Panc1 (cell line): ENCODE measurements around the gene PDZD8. TPM values are rescaled to one million over a fixed set of nuclear protein-coding genes. Genes with fewer than 3 reads are reported as not detected.

Source experiments
- ATAC-seq: fragments of 200-7000 bp; cut with Tn5 transposase; 2 replicates; pipeline ENCODE4 v1.9.1; 2020; ENCODE audit warnings: mild to moderate bottlenecking, moderate library complexity
- BruUV-seq: library from RNA; stranded (reverse); fragments of 400-500 nt; replicated peaks from 2 replicates; lab custom pipeline; 2021; lab: Mats Ljungman, UMichigan
- CTCF ChIA-PET: fragments of 300-600 bp; sonication (Branson Sonifier 250); formaldehyde crosslinking; loops from one replicate; lab custom pipeline; 2022; ENCODE audit warnings: antibody characterized with exemption; lab: Charles Lee
- POLR2A ChIA-PET: fragments of 300-600 bp; sonication (Branson Sonifier 250); formaldehyde crosslinking; loops from one replicate; lab custom pipeline; 2022; ENCODE audit warnings: antibody characterized with exemption; lab: Charles Lee
- DNase-seq: peaks from one replicate; pipeline ENCODE4 v3.0.0-alpha.2; 2010; ENCODE audit warnings: low read depth, low spot score
- H3K27ac ChIP-seq: 2 replicates; pipeline ENCODE4 v1.5.1; 2011; ENCODE audit warnings: mild to moderate bottlenecking, low read length, inconsistent platforms
- H3K27me3 ChIP-seq: fragments of 200-500 bp; sonication (Bioruptor generic); 2 replicates; pipeline ENCODE4 v1.6.0; 2014; ENCODE audit warnings: low read length, inconsistent platforms; ENCODE audit not compliant: control insufficient read depth, insufficient read depth
- H3K36me3 ChIP-seq: fragments of 200-500 bp; sonication (Bioruptor generic); 2 replicates; pipeline ENCODE4 v1.5.1; 2014; ENCODE audit warnings: inconsistent platforms, mild to moderate bottlenecking, low read length, moderate library complexity; ENCODE audit not compliant: control insufficient read depth, insufficient read depth
- H3K4me1 ChIP-seq: 2 replicates; pipeline ENCODE4 v1.5.1; 2011; ENCODE audit warnings: inconsistent platforms, mild to moderate bottlenecking, low read length, moderate library complexity; ENCODE audit not compliant: control insufficient read depth, insufficient read depth
- H3K4me3 ChIP-seq, 2 experiments: 2 replicates each; pipeline ENCODE4 v1.5.1; 2011 to 2012; ENCODE audit warnings: low read depth in 2 of 2, low read length in 2 of 2, mild to moderate bottlenecking in 2 of 2, inconsistent platforms in 1 of 2, moderate library complexity in 1 of 2
- H3K9me3 ChIP-seq: fragments of 200-500 bp; sonication (Bioruptor generic); 2 replicates; pipeline ENCODE4 v1.5.1; 2014; ENCODE audit warnings: low read depth, mild to moderate bottlenecking, inconsistent platforms, low read length, moderate library complexity; ENCODE audit not compliant: control insufficient read depth, insufficient read depth
- POLR2AphosphoS5 ChIP-seq: IDR thresholded peaks from 2 replicates; pipeline ENCODE4 v1.6.1; 2012; ENCODE audit warnings: mild to moderate bottlenecking, low read depth, low read length, moderate library complexity
- SIN3A ChIP-seq: IDR thresholded peaks from 2 replicates; pipeline ENCODE4 v1.6.1; 2012; ENCODE audit warnings: low read depth, mild to moderate bottlenecking, low read length, moderate library complexity, borderline replicate concordance; ENCODE audit not compliant: insufficient read depth
- TCF7L2 ChIP-seq: IDR thresholded peaks from 2 replicates; pipeline ENCODE4 v1.6.1; 2011; ENCODE audit warnings: mild to moderate bottlenecking, low read depth, low read length, inconsistent platforms
- in situ Hi-C: cut with HindIII; loops from 2 replicates; pipeline ENCODE4 v1.10.0; 2016; ENCODE audit warnings: low sequenced_read_pairs, low pct_unique_long_range_greater_than_20kb
- intact Hi-C: fragments of 100-400 bp; cut with micrococcal nuclease; formaldehyde crosslinking; loops from one replicate; pipeline ENCODE4 v1.10.0; 2022; ENCODE audit not compliant: unreplicated experiment
- total RNA-seq: library from RNA; stranded (reverse); gene quantifications from one replicate; pipeline ENCODE4 v1.2.1, GENCODE V29; 2021; ENCODE audit not compliant: unreplicated experiment
- TF ChIP-seq, protein P1 (sequence below), 2 experiments: IDR thresholded peaks; 2 replicates each; pipeline ENCODE4 v1.6.1; 2011 to 2012; ENCODE audit warnings: low read depth in 2 of 2, control low read depth in 1 of 2, low read length in 1 of 2, mild to moderate bottlenecking in 1 of 2, moderate library complexity in 1 of 2; ENCODE audit not compliant: insufficient read depth in 1 of 2
- TF ChIP-seq, protein P2 (sequence below): fragments of 450-650 bp; IDR thresholded peaks from 2 replicates; pipeline ENCODE4 v1.5.1; 2017; ENCODE audit warnings: mild to moderate bottlenecking

PDZD8 gene
- total RNA-seq, 1 experiment from 2014 or later: 44.7 TPM

DNA sequence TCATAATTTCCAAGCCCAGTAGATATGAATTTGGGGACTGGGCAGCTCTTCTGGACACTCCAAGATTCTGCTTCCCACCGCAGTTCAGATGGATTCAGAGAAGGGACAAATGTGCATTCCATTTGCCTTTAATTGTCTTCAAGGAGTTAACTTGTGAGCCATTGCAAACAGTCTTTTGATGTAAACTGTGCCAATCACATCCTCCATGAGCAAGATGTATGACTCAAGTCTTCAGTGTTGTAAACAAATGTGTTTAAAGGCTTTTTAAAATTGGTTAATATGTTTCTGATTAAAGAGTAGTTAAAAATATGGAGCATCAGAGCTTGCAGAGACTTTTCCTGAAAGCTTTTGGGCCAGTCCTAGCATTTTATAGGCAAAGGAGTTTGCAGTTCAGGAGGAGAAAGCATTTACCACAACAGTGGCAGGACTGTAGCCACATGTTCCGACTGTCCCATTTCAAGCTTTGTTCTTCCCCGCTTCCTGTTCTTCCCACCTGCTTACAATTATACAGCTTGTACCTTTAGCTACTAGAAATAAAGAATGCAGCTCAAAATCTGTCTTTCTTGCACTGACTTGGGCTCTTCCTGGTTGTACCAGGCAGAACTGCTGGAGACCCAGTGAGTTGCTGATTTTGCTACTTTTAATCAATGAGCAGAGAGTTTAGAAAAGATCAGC lies 128.1 kb downstream of the PDZD8 start:
- no TSS peak for BruUV-seq

DNA sequence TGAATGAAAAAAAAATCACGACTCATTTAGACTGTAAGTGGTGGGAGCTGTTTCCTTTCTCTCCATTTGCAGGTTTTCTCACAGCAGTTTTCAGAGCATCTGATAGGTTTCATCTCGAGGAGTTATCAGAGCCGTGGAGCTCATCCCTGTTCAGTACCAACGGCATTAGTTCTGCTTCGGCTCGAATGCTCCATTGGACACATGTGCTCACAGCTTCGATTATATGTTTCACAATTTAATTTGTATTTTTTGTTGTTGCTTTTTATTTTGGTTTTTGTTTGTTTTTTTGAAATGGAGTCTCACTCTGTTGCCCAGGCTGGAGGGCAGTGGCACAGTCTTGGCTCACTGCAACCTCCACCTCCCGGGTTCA lies 132.8 kb downstream of the PDZD8 start:
- DNase-seq (no peak), ATAC-seq (no peak)
- intact Hi-C loops (no loop called here), in situ Hi-C loops (no loop called here)
- peaks cover 8% of the 10 kb centered on the region for H3K27me3 ChIP-seq
- no peaks in the 10 kb centered on the region for H3K36me3 ChIP-seq
- no peak overlapping the region for H3K27ac ChIP-seq
- TF ChIP-seq POLR2AphosphoS5: no peak
- TF ChIP-seq, protein P1, sequence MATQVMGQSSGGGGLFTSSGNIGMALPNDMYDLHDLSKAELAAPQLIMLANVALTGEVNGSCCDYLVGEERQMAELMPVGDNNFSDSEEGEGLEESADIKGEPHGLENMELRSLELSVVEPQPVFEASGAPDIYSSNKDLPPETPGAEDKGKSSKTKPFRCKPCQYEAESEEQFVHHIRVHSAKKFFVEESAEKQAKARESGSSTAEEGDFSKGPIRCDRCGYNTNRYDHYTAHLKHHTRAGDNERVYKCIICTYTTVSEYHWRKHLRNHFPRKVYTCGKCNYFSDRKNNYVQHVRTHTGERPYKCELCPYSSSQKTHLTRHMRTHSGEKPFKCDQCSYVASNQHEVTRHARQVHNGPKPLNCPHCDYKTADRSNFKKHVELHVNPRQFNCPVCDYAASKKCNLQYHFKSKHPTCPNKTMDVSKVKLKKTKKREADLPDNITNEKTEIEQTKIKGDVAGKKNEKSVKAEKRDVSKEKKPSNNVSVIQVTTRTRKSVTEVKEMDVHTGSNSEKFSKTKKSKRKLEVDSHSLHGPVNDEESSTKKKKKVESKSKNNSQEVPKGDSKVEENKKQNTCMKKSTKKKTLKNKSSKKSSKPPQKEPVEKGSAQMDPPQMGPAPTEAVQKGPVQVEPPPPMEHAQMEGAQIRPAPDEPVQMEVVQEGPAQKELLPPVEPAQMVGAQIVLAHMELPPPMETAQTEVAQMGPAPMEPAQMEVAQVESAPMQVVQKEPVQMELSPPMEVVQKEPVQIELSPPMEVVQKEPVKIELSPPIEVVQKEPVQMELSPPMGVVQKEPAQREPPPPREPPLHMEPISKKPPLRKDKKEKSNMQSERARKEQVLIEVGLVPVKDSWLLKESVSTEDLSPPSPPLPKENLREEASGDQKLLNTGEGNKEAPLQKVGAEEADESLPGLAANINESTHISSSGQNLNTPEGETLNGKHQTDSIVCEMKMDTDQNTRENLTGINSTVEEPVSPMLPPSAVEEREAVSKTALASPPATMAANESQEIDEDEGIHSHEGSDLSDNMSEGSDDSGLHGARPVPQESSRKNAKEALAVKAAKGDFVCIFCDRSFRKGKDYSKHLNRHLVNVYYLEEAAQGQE (IDR thresholded peaks at IDR 0.05; ENCODE audit: insufficient read depth in 1 of 2, low read depth in 2 of 2, low read length in 1 of 2): no peak
- no peak for TF ChIP-seq SIN3A
- TF ChIP-seq, protein P2, sequence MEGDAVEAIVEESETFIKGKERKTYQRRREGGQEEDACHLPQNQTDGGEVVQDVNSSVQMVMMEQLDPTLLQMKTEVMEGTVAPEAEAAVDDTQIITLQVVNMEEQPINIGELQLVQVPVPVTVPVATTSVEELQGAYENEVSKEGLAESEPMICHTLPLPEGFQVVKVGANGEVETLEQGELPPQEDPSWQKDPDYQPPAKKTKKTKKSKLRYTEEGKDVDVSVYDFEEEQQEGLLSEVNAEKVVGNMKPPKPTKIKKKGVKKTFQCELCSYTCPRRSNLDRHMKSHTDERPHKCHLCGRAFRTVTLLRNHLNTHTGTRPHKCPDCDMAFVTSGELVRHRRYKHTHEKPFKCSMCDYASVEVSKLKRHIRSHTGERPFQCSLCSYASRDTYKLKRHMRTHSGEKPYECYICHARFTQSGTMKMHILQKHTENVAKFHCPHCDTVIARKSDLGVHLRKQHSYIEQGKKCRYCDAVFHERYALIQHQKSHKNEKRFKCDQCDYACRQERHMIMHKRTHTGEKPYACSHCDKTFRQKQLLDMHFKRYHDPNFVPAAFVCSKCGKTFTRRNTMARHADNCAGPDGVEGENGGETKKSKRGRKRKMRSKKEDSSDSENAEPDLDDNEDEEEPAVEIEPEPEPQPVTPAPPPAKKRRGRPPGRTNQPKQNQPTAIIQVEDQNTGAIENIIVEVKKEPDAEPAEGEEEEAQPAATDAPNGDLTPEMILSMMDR: no peak
- no peak for TF ChIP-seq TCF7L2
- H3K4me3 ChIP-seq: no peak overlapping the region
- H3K4me1 ChIP-seq: no peaks in the 10 kb centered on the region
- ChIA-PET CTCF (no interaction called here), POLR2A (no interaction called here)
- no TSS peak for BruUV-seq
- H3K9me3 ChIP-seq: no peaks in the 10 kb centered on the region

More for the DNA sequence above, 128.1 kb downstream of the PDZD8 start:
- ATAC-seq: no peak
- Histone ChIP-seq H3K4me3 (no peak overlapping the region), H3K27me3 (peaks cover 27% of the 10 kb centered on the region), H3K27ac (no peak overlapping the region), H3K36me3 (no peaks in the 10 kb centered on the region), H3K4me1 (no peaks in the 10 kb centered on the region), H3K9me3 (no peaks in the 10 kb centered on the region)
- ChIA-PET CTCF (no interaction called here), POLR2A (interaction anchor here (0.6 to 0.7 kb wide), 2 partner anchors 84 to 363 kb away, joined by 3 to 4 read pairs; no protein-coding TSS in a partner anchor)
- intact Hi-C loops: no loop called here
- no peak for DNase-seq
- in situ Hi-C loops: no loop called here
- TF ChIP-seq, protein P2: no peak
- no peak for TF ChIP-seq TCF7L2
- TF ChIP-seq POLR2AphosphoS5: no peak
- TF ChIP-seq, protein P1 (IDR thresholded peaks at IDR 0.05; ENCODE audit: insufficient read depth in 1 of 2, low read depth in 2 of 2, low read length in 1 of 2): no peak
- TF ChIP-seq SIN3A: no peak
